Measurements from ENCODE around the gene FUCA1.
"Not testable (repeated sequence)": the region's sequence is repeated elsewhere in the genome, so short reads cannot be mapped to it uniquely, and the experiment has no call there.

Gene FUCA1

GRCh38 chr1:23867895-23868556, at the start of gene FUCA1:
FUCA1 (minus strand) TSS chr1:23868290; CDS start chr1:23868286, 4 bp downstream.
- peak; percentile 95 for DNase-seq

DNA sequence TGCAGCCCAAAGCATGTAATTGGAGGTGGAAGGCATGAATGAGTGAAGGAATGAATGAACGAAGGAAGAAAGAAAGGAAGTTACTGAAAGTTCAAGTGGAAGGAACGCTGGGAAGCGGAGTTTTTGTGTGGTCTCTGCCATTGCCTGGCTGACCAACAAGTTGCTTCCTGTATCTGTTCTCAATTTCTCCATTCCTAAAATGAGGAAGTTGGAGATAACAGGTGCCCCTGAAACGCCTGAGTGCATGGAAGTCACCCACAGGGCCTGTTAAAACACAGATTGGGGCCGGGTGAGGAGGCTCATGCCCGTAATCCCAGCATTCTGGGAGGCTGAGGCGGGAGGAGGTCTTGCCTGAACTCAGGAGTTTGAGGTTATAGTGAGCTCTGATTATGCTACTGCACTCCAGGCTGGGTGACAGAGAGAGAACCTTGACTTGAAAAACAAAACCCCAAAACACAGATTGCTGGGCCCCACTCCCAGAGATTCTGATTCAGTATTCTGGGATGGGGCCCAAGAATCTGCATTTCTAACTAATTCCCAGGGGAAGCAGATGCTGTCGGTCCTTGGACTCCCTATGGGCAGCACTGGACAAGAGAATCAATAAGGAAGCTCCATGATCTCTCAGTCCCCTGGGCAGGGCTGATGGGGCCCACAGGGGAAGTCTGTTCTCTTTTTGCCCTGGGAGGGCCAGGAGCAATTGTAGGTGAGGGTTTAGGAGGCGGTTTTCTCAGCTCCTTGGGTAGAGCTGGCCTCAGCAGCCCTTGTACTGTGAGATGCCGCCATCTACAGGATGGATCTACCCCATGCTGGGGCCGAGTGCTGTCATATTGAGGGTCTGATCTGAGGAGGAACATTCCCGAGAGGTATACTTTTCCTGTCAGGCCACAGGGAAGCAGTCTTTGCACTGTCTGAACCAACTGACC, 48.4 kb upstream of the FUCA1 start:
- DNase-seq, result peak; percentile 47

DNA sequence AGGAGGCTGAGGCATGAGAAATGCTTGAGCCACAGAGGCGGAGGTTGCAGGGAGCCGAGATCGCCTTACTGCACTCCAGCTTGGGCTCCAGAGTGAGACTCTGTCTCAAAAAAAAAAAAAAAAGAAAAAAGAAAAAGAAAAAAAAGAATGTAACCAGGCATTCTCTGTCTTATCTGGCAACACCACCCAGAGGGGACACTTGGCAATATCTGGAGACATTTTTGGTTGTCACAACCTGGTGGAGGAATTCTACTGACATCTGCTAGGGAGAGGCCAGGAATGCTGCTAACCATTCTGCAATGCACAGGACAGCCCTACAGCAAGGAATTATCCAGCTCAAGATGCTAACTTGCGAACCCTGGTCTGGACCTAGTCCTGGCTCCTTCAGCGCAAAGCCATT, 47.4 kb upstream of the FUCA1 start:
- DNase-seq, result no peak

GRCh38 chr1:23914921-23915320, 46.8 kb upstream of the FUCA1 start:
- no peak for DNase-seq

GRCh38 chr1:23913212-23913880, 45.3 kb upstream of the FUCA1 start, which contains the start of gene CNR2:
CNR2 (minus strand) TSS chr1:23913362; CDS start chr1:23875617, 37,745 bp downstream.
- DNase-seq, result no peak

- DNase-seq, result no peak
Measured at GRCh38 chr1:23911921-23912320, 43.8 kb upstream of the FUCA1 start.

DNA sequence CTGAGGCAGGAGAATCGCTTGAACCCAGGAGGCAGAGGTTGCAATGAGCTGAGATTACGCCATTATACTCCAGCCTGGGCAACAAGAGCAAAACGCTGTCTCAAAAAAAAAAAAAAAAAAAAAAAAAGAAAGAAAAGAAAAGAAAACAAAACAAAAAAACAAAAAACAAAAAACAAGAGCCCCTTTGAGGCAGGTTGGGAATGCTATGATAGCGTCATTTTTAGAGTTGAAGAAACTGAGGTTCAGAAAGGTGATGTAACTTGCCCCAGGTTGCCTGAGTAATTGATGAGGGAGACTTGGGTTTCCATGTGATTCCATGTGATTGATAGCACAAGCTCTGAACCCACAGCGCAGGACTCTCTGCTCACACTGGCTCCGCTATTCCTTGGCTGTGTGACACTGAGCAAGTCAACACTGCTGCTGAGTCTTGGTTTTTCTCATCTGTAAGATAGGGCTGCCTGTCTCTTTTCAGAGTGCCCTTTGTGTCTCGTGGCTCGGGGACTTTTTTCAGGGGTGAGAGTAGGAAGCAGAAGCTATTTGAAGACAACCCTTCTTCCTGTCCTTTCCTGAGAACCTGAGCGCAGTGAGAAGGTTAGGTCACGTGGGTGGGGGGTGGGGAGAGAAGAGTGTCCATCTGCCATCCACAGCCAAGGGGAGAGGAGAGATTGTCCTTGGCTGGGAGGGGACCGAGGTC, 42.6 kb upstream of the FUCA1 start:
- no peak for DNase-seq

DNA sequence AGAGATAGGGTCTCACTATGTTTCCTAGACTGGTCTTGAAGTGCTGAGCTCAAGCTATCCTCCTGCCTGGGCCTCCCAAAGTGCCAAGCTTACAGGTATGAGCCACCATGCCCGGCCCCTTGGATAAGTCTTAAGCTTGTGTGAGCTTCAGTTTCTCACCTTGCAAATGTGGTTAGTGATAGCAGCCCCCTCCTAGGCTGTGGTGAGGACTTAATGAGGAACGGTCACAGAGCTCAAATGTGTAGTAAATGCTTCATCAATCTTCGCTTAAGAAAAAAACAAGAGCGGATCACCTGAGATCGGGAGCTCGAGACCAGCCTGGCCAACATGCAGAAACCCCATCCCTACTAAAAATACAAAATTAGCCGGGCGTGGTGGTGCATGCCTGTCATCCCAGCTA, 42.1 kb upstream of the FUCA1 start:
- no peak for DNase-seq

DNA sequence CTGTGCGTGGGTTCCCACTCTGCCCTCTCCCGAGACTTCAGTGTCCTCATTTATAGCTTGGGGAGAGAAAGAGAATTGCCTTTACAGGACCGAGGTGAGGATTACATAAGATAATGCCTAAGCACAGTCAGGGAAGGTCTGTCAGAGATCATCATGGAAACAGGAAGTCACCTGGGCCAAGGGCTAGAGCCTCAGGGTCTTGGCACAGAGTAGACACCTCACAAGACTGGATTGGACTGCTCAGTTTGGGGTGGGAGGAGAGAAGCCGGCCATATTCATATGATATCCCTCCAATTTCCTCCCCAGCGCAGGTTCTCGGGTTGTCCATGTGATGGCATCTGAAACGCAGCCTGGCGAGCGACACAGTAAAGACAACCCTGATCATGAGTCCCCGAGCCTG, 41.3 kb upstream of the FUCA1 start:
- no peak for DNase-seq

DNA sequence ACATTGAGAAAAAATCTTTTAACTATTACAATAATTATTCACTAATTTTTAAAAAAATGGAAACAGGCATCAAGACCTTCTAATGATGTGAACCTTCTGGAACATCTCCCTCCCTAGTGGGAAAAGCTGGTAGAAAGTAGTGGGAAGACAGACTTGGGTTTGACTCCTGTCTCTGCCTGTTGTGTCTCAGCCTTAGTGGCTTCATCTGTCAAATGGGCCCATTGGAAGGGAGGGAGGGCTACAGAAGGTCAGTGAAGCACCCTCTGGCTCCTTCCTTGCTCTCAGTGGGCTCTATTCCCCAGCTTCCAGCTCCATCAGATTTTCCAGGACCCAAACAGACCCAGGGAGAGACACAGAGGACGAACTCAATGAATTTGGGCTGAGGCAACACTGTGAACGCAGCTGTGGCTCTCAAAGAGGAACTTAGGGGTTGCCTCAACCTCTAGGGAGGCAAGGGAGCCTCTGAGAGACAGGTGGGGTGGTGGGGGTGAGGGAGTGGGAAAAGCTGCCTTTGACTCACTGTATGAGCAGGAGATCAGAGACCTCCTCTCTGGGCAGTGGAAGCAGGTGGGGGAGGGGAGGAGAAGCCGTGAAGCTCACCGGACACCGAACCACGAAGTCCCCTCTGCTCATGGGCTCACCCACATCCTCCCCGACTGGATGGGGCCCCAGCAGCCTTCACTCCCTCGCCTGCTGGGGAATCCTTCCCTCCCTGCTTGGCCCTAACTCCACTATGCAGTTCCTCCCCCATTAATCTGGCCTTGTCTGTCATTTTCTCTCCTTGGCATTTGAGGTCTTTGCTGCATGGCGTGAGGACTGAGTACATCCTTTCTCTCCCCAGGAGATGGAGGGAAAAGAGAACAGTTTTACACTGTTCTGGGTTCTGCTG, 40.6 kb upstream of the FUCA1 start:
- DNase-seq, result no peak

- DNase-seq, result no peak
Measured at GRCh38 chr1:23906731-23907130, 38.6 kb upstream of the FUCA1 start.

DNA sequence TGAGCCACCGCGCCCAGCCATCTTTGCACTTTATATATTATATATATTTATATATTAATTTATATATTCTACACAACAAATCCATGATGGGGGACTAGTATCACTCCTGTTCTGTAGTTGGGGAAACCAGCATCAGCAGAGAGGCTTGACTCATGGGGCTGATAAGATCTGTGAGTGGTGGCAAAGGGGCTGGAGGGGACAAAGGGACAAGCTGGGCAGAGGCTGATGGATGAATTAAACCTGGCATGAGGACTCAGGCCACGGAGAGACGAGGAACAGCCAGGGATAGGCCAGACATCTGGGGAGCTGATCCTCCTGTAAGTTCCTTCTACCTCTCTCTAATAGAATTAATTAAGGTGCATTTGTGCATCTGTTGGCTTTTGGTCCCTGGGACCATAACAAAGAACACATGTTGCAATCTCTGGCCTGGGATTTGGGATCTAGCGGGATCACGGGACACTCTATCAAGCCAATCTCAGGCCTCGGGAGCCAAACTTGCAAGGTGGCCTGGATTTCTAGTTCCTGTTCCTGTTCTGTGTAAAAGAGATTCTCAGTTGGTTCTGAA, 37.5 kb upstream of the FUCA1 start:
- DNase-seq, result no peak

DNA sequence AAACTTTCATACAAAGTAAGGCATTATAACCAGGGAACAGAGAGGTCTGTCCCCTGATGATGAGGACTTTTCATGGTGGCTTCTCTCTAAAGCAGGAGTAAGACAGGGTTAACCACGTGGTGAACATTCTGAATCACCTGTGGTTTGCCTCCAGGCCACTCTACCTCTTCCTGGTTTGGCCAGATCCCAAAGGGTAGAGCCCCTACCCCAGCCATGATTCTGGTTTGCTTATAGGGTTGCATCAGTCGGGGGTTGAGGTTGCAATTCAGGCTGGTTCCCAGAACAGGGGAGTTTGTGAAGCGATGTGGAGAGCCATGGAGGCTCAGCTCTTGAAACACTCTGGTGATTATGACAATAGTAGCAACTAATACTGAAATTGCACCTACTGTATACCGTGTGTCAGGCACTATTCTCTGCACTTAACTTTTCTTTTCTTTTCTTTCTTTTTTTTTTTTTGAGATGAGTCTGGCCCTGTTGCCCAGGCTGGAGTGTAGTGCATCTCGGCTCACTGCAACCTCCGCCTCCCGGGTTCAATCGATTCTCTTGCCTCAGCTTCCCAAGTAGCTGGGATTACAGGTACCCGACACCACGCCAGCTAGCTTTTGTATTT, 36.8 kb upstream of the FUCA1 start:
- DNase-seq, result no peak

DNA sequence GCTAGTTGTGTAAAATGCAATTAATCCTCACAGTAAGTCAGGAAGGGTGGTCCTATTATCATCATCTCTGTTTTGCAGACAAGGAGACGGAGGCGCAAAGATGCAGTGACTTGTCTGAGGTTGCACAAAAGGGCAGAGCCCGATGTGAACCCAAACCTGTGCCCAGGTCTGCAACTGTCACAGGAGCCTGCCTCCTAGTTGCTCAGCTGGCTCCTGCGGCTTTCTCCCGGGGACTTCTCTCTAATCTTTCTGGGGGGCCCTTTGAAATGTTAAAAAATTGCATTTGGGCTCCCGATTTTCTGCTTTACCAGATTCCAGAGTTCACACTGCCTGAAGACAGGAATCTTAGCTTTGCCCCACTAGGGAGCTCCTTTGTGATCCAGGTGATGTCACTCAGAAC, 35.7 kb upstream of the FUCA1 start:
- DNase-seq, result no peak

DNA sequence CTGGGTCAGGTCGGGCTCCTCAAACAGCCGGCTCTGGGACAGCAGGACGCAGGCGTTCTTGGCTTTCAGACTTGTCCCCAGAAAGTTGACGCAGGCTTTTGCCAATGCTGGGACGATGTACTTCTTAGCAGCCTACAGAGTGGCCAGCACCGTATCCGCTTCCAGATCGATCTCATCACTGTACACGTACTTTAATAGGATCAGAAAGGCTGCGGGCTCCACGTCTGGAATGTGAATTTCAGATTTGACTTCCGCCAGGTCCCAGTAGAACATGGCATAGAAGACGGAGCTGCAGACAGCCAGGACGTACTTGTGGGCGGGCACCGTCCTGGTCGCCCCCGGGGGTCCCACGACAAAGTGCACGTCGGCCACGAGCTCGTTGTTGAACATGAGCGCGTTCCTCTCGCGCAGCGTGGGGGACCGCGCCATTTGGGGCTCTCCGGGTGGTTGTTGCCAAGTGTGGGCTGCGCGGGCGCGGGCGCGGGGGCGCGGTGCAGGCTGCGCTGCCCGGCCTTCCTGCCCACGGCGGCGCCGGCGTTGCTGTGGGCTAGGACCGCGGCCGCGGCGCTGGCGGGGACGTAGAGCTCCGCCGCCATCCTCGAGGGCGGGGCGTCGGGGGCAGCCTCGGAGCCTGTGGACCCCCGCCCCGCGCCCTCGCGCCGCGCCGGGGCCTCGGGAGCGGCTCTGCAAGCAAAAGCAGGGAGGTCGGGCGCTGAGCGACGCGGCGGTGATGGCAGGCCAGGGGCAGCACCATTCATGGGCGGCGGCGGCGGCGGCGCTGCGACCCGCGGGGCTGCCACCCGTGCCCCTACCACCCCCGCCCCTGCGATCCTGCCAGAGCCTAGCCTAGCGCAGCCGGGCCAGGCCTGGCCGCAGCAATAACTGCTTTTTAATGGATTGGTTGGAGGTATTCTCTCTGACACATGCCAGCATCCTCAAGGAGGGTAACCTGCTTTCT, 34.5 kb upstream of the FUCA1 start:
- peak; percentile 14 for DNase-seq

GRCh38 chr1:23900017-23900416, 31.9 kb upstream of the FUCA1 start:
- DNase-seq, result not testable (repeated sequence)

DNA sequence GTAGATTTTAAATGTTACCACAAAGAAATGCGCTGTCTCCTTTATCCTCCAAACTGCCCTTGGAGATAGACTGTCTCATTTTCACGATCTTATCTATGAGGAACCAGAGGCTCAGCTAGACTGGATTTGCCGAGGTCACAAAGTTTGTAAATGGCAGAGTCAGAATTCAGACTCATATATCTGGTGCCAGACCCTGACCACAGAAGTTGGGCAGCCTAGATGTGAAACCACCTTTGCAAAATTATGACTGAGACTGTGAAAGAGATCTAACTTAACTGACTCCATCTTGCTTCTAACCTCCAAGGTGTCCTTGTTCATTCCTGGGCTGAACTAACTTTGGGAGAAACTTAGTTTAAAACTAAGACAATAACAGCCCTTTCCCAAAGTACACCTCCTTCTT, 31.0 kb upstream of the FUCA1 start:
- DNase-seq, result no peak

DNA sequence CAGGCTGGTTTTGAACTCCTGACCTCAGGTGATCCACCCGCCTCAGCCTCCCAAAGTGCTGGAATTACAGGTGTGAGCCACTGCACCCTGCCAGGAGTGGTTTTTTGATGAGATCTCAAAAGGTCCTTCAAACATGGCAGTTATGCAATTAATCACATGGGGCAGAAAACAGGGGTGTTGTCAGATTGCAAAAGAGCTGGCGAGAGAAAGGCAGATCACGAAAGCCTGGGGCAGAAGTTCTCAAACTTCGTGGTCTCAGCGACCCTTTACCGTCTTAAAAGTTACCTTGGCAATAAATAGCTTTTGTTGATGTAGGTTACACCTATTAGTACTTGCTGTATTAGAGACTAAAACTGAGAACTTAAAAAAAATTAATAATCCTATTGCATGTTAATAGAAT, 29.0 kb upstream of the FUCA1 start:
- no peak for DNase-seq

DNA sequence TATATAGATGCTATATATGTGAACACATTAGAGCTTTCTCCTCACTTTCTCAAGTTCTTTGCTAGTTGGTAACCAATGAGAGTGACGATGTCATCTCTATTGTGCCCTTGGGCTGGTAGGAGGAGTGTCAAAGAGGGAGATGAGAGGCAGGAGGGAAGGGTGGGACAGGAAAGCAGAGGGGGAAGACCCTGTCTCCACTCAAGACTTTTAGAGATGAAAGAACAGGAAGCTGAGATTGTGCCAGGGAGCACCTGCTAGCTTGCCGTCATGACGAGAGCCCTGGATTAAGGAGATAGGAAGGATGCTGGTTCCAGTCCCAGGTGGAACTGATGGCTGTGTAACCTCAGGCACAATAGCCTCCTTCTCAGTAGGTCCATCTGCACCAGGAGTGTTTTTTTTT, 28.4 kb upstream of the FUCA1 start:
- no peak for DNase-seq

DNA sequence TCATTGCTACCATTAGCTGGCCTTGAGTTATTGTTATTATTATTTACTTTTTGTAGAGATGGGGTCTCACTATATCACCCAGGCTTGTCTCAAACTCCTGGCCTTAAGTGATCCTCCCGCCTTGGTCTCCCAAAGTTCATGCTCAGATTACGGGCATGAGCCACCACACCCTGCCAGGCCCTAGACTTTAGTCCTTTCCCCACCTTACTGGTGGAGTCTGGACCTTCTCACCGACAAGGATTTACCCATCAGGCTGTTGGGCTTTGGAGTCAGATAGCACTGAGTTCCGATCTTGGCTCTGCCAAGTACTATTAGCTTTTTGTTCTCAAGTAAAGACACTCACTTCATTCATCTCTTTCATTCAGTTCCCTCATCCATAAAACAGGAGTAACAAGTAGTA, 27.9 kb upstream of the FUCA1 start:
- no peak for DNase-seq
